IMR-90 (cell line): ENCODE results near the gene RPTOR.

ENCODE experiments used
- BHLHE40 ChIP-seq: fragments of 150-350 bp; IDR thresholded peaks from 2 replicates; pipeline ENCODE4 v1.6.1; 2016; ENCODE audit warnings: mild to moderate bottlenecking, low read depth, low read length
- ELK1 ChIP-seq: fragments of 150-350 bp; IDR thresholded peaks from 2 replicates; pipeline ENCODE4 v1.6.1; 2016; ENCODE audit warnings: low read depth, mild to moderate bottlenecking, low read length, moderate library complexity, borderline replicate concordance
- MAFK ChIP-seq: IDR thresholded peaks from 2 replicates; pipeline ENCODE4 v1.6.1; 2012; ENCODE audit warnings: low read depth, low read length, improper control_type of control experiment
- MAZ ChIP-seq: IDR thresholded peaks from 2 replicates; pipeline ENCODE4 v1.6.1; 2012; ENCODE audit warnings: low read depth, mild to moderate bottlenecking, low read length, improper control_type of control experiment, moderate library complexity, borderline replicate concordance
- MXI1 ChIP-seq: IDR thresholded peaks from 2 replicates; pipeline ENCODE4 v1.6.1; 2012; ENCODE audit warnings: low read depth, mild to moderate bottlenecking, low read length, moderate library complexity, borderline replicate concordance
- POLR2A ChIP-seq: IDR thresholded peaks from 2 replicates; pipeline ENCODE4 v1.6.1; 2012; ENCODE audit warnings: mild to moderate bottlenecking, low read depth, low read length
- RAD21 ChIP-seq: IDR thresholded peaks from 2 replicates; pipeline ENCODE4 v1.6.1; 2012; ENCODE audit warnings: low read length, improper control_type of control experiment
- RFX5 ChIP-seq: IDR thresholded peaks from 2 replicates; pipeline ENCODE4 v1.8.0; 2012; ENCODE audit warnings: low read depth, mild to moderate bottlenecking, low read length, moderate library complexity
- USF2 ChIP-seq: fragments of 150-350 bp; IDR thresholded peaks from 2 replicates; pipeline ENCODE4 v1.6.1; 2017; ENCODE audit warnings: mild to moderate bottlenecking, antibody characterized with exemption, low read length, low read depth
- TF ChIP-seq, protein P1 (sequence below): conservative IDR thresholded peaks from 2 replicates; pipeline ENCODE4 v1.5.1; 2012; ENCODE audit warnings: mild to moderate bottlenecking, low read depth, low read length, improper control_type of control experiment

DNA sequence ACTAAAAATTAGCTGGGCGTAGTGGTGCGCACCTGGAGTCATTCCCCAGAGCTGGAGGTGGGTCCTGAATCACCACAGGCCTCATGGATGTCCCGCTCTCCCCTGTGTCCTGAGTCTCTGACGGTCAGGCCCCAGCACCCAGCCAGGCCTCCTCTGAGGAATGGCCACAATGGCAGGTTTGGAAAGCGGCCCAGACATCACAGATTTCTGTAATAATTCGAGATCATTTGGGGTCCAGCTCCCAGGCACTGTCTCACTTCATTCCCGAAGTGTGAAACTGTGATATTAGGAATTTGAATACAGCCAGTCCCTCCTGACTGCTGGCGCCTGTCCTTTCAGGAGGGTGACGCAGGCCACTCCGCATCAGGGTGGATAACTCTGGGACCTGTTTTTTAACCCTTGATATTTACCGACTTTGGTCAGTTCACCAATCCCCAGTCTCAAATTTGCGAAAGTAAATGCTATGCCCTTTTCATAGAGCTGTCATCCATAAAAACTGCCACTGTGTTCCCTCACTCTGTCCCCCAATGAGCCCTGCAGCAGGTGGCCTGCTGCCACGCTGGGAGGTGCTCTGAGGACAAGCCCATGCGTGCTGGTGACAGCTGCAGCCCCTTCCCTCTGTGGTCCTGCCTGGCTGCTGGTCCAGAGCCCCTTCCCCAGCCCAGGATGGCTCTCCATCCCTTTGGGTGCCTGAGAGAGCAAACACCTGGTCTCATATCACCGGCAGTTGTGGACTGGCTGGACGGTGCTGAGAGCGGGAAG is 28.3 kb upstream of the RPTOR start:
- TF ChIP-seq RAD21, result no peak
- TF ChIP-seq, protein P1, sequence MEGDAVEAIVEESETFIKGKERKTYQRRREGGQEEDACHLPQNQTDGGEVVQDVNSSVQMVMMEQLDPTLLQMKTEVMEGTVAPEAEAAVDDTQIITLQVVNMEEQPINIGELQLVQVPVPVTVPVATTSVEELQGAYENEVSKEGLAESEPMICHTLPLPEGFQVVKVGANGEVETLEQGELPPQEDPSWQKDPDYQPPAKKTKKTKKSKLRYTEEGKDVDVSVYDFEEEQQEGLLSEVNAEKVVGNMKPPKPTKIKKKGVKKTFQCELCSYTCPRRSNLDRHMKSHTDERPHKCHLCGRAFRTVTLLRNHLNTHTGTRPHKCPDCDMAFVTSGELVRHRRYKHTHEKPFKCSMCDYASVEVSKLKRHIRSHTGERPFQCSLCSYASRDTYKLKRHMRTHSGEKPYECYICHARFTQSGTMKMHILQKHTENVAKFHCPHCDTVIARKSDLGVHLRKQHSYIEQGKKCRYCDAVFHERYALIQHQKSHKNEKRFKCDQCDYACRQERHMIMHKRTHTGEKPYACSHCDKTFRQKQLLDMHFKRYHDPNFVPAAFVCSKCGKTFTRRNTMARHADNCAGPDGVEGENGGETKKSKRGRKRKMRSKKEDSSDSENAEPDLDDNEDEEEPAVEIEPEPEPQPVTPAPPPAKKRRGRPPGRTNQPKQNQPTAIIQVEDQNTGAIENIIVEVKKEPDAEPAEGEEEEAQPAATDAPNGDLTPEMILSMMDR, result no peak
- no peak for TF ChIP-seq POLR2A
- TF ChIP-seq MXI1, result no peak
- TF ChIP-seq MAZ, result no peak
- TF ChIP-seq BHLHE40, result no peak
- no peak for TF ChIP-seq USF2
- no peak for TF ChIP-seq RFX5
- no peak for TF ChIP-seq MAFK
- no peak for TF ChIP-seq ELK1
